GM11168 (cell line): ENCODE measurements around the gene SLC24A2.

ENCODE experiments used
- in situ Hi-C: fragments of 300-500 bp; cut with MboI; formaldehyde crosslinking; loops from one replicate; pipeline ENCODE4 v1.12.0; 2022; ENCODE audit warnings: low sequenced_read_pairs; ENCODE audit not compliant: unreplicated experiment

The SLC24A2 gene

DNA sequence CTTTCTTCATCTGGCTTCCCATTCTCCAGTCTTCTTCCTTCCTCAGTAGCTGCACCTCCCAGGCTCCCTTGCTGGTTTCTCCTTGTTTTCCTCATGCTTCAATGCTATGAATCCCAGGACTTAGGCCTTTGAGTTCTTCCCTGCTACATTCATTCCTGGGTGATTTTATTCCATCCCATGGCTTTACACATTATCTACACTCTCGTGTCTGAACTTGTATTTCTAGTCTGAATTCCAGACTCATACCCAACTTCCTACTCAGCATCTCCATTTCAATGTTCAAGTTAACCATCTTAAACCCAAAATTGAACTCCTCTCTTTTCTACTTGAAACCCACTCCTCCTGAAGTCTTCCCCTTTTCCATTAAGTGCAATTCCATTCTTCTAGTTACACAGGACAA, 20.0 kb downstream of the SLC24A2 start:
- in situ Hi-C loops, result no loop called here

DNA sequence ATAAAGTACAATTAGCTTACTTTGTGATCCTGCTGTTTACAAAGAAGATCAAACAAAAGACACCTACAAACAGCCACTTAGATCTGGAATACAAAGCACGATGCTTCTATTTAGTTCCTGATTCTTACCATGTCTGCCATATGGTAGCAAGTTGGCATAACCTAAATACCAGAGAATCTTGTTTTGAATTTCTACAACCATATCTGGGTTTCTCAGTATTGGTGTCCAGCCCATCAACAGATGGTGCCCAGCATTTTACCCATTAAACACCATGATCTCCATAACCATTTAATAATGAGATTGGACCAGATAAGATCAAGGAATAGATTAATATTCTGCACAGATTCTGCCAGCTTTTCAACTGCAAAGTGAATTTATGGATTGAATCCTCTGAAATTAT, 29.8 kb downstream of the SLC24A2 start:
- in situ Hi-C loops, result no loop called here

DNA sequence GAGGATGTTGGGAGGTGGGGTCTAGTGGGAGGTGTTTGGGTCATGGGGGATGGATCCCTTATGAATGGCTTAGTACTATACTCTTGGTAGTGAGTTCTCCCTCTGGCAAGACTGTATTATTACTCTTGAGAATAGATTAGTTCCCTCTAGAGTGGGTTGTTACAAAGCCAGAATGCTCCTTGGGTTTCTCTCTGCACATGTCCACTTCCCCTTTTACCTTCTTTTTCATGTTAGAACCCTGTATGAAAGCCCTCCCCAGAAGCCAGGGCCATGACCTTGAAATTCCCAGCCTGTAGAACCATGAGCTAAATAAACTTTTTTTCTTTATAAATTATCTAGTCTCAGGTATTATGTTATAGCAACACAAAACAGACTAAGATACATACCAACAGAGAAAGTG, 31.1 kb downstream of the SLC24A2 start:
- in situ Hi-C loops, result no loop called here

DNA sequence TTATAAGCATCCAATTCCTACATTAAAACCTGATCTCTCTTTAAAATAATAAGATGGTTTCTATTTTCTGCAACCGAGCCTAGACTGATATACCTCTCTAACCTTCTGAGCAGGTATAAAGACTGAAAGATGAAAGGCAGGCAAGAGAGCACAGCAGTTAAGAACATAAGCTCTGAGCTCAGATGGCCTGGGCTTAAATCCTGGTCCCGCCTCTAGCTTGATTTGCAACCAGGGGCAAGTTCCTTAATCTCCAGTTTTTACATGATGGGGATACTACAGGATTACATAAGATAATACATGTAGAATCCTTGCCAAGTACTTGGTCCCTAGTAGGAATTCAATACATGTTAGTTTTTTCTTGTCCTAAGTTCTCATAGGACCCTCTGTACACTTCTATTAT, 33.9 kb downstream of the SLC24A2 start:
- in situ Hi-C loops, result no loop called here

DNA sequence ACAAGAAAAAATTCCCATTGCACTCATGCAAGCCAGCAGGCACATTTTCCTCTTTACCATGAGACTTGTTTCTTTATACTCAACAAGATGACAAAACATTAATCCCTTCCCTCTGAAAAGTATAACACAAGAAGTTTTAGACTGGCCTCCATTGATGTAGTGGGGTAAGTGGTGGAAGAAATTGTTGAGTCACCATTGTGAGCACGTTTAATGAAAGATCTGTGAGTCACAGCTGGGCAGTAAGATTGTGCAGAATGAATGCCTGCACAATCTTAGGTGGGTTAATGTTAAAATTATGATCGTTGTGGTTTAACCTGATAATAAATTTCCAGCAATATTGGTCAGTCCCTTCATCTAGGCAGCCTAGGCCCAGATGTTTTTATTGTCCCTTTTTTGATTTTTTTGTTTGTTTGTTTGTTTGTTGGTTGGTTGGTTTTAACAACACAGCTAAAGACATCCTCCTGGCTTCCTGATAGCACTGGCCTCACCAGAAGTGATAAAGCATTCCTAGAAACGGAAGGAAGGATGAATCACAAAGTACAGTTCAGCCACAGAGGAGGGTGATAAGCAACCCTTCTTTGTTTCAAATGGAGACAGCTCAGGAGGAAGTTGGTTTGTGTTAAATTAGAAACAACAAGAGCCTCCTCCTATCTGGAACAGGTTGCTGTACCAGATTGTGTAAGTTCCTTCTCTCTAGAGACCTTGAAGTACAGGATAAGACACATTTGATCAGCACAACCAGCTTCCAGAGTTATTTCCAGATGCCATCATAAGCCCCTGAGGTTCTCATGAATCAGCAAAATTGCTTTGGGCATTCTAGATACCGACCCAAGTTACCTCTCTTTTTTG, 40.3 kb downstream of the SLC24A2 start:
- in situ Hi-C loops, result no loop called here

DNA sequence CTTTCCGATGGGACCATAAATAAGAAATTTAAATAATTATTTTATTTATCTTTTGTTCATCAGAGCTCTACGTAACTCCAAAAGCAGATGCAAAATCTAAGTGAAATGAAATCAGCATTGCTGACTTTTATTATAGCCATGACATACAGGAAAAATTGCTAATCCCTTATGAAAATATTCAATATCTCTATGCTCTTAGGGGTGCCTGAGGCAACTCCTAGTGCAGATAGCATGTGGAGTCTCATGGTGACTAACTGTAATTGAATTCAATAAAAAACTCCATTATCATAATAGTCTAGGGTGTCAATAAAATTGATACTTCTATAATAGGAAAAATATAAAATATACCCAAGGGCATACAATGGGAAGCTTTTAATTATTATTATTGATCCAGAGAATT, 42.6 kb downstream of the SLC24A2 start:
- in situ Hi-C loops, result no loop called here

DNA sequence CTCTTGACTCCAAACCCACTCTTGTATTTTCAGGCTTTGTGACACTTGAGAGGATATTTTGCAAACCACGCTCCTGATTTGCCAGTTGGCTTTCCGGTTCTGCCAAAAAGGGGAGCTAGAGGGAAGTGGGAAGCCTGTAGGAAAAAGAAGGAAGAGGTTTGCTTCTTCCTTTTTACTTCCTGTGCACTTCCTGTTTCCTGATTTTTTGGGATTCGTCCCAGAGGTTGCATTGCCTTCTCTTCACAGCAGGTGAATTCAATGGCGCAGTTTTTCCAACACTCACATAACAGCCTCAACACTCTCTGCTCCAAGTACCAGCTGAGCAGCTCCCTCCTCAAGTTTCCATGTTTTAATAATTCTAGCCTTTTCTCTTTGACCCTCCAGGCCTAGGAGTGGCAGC, 47.7 kb downstream of the SLC24A2 start:
- in situ Hi-C loops, result no loop called here
